ENCODE measurements around the gene GAL3ST2.
"Not testable (repeated sequence)": the region's sequence is repeated elsewhere in the genome, so short reads cannot be mapped to it uniquely, and the experiment has no call there.

The GAL3ST2 gene

DNA sequence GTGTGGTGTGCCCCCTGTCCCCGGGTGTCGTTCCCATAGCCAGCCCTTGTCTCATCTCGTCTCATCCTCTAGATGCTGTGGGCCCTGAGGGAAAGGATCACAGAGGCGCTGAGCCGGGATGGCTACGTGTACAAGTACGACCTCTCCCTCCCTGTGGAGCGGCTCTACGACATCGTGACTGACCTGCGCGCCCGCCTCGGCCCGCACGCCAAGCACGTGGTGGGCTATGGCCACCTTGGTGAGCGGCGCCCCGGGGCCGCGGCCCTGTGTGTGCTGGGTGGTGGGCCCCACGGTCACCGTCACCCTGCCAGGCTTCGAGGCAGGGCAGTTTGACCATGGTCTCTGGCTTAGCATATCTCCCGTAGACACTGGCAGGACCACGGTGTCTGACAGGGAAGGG lies 20.8 kb upstream of the GAL3ST2 start:
- WGBS (ENCODE audit: insufficient coverage, insufficient read length): no CpG with 5 or more reads among the region's 27 CpGs
- no peak overlapping the region for H3K27ac ChIP-seq (ENCODE audit: low read length)
- no peaks in the 10 kb centered on the region for H3K27me3 ChIP-seq (ENCODE audit: control insufficient read depth, insufficient read depth, low read length)
- H3K36me3 ChIP-seq (ENCODE audit: control insufficient read depth, insufficient read depth, low read length): no peaks in the 10 kb centered on the region
- no peaks in the 10 kb centered on the region for H3K4me1 ChIP-seq (ENCODE audit: control insufficient read depth, insufficient read depth, low read length)
- no peak for DNase-seq (ENCODE audit: low read depth, low spot score)
- H3K4me3 ChIP-seq (ENCODE audit: low read length): no peak overlapping the region
- no peaks in the 10 kb centered on the region for H3K9me3 ChIP-seq (ENCODE audit: control insufficient read depth, insufficient read depth, low read length)

DNA sequence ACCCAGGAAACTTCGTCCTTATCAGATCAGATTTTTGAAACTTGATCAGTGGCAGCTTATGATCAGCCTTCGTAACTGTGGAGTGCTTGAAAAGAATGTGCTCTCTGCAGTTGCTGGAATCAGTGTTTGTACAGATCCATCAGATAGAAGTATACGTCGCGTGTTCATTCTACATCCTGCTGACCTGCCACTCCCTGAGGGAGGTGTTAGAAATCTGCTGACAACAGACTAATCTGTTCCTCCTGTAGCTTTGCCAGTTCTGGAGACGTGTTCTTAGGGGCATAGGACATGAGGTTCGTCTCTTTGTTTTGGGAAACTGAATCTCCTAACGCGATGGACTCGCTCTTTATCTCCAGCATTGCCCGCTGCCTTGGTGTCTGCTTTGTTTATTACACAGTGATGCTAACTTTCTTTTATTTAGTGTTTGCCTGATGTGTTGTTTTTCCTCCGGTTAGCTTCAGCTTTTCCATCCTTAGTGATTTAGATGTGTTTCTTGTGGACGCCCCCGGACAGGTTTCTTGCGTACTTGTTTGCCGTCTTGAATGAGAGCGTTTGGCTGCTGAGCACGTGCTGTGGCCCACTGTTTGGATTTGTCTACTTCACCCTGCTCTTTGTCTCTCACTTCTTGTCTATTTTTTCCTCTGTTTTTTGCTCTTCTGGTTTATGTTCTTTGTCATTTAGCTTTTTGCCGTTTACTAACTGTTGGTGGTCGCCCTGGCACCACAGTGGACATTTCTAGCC lies 17.4 kb upstream of the GAL3ST2 start:
- Histone ChIP-seq H3K36me3 (ENCODE audit: control insufficient read depth, insufficient read depth, low read length) (no peaks in the 10 kb centered on the region), H3K4me1 (ENCODE audit: control insufficient read depth, insufficient read depth, low read length) (no peaks in the 10 kb centered on the region), H3K27me3 (ENCODE audit: control insufficient read depth, insufficient read depth, low read length) (no peaks in the 10 kb centered on the region), H3K27ac (ENCODE audit: low read length) (no peak overlapping the region), H3K4me3 (ENCODE audit: low read length) (no peak overlapping the region), H3K9me3 (ENCODE audit: control insufficient read depth, insufficient read depth, low read length) (no peaks in the 10 kb centered on the region)
- no peak for DNase-seq (ENCODE audit: low read depth, low spot score)
- WGBS (ENCODE audit: insufficient coverage, insufficient read length): no CpG with 5 or more reads among the region's 20 CpGs

DNA sequence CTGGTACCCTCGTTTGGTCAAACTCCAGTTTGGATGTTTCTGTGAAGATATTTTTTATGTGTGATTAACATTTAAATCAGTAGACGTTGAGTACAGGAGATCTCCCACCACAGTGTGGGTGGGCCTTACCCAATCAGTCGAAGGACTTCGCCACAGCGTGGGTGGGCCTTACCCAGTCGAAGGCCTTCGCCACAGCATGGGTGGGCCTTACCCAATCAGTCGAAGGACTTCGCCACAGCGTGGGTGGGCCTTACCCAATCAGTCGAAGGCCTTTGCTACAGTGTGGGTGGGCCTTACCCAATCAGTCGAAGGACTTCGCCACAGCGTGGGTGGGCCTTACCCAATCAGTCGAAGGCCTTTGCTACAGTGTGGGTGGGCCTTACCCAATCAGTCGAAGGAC lies 16.7 kb upstream of the GAL3ST2 start:
- H3K4me3 ChIP-seq (ENCODE audit: low read length); H3K4me1 ChIP-seq (ENCODE audit: control insufficient read depth, insufficient read depth, low read length); H3K36me3 ChIP-seq (ENCODE audit: control insufficient read depth, insufficient read depth, low read length); H3K27me3 ChIP-seq (ENCODE audit: control insufficient read depth, insufficient read depth, low read length); H3K27ac ChIP-seq (ENCODE audit: low read length); H3K9me3 ChIP-seq (ENCODE audit: control insufficient read depth, insufficient read depth, low read length); DNase-seq (ENCODE audit: low read depth, low spot score): not testable (repeated sequence)
- WGBS (ENCODE audit: insufficient coverage, insufficient read length): no CpG with 5 or more reads among the region's 16 CpGs

DNA sequence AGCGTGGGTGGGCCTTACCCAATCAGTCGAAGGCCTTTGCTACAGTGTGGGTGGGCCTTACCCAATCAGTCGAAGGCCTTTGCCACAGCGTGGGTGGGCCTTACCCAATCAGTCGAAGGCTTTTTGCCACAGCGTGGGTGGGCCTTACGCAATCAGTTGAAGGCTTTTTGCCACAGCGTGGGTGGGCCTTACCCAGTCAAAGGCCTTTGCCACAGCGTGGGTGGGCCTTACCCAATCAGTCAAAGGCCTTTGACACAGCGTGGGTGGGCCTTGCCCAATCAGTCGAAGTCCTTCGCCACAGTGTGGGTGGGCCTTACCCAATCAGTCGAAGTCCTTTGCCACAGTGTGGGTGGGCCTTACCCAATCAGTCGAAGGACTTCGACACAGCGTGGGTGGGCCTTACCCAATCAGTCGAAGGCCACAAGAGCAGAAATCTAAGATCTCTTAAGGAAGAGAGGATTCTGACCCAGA lies 16.3 kb upstream of the GAL3ST2 start:
- H3K27me3 ChIP-seq (ENCODE audit: control insufficient read depth, insufficient read depth, low read length): no peaks in the 10 kb centered on the region
- no CpG with 5 or more reads among the region's 17 CpGs for WGBS (ENCODE audit: insufficient coverage, insufficient read length)
- no peaks in the 10 kb centered on the region for H3K36me3 ChIP-seq (ENCODE audit: control insufficient read depth, insufficient read depth, low read length)
- H3K4me1 ChIP-seq (ENCODE audit: control insufficient read depth, insufficient read depth, low read length): no peaks in the 10 kb centered on the region
- no peak overlapping the region for H3K4me3 ChIP-seq (ENCODE audit: low read length)
- H3K27ac ChIP-seq (ENCODE audit: low read length): no peak overlapping the region
- H3K9me3 ChIP-seq (ENCODE audit: control insufficient read depth, insufficient read depth, low read length): no peaks in the 10 kb centered on the region
- no peak for DNase-seq (ENCODE audit: low read depth, low spot score)

GRCh38 chr2:241762321-241762932 lies 14.2 kb upstream of the GAL3ST2 start:
- WGBS (ENCODE audit: insufficient coverage, insufficient read length): no CpG with 5 or more reads among the region's 18 CpGs
- H3K4me3 ChIP-seq (ENCODE audit: low read length): no peak overlapping the region
- H3K36me3 ChIP-seq (ENCODE audit: control insufficient read depth, insufficient read depth, low read length): no peaks in the 10 kb centered on the region
- H3K4me1 ChIP-seq (ENCODE audit: control insufficient read depth, insufficient read depth, low read length): no peaks in the 10 kb centered on the region
- H3K27ac ChIP-seq (ENCODE audit: low read length): no peak overlapping the region
- H3K27me3 ChIP-seq (ENCODE audit: control insufficient read depth, insufficient read depth, low read length): no peaks in the 10 kb centered on the region
- no peaks in the 10 kb centered on the region for H3K9me3 ChIP-seq (ENCODE audit: control insufficient read depth, insufficient read depth, low read length)
- DNase-seq (ENCODE audit: low read depth, low spot score): no peak

DNA sequence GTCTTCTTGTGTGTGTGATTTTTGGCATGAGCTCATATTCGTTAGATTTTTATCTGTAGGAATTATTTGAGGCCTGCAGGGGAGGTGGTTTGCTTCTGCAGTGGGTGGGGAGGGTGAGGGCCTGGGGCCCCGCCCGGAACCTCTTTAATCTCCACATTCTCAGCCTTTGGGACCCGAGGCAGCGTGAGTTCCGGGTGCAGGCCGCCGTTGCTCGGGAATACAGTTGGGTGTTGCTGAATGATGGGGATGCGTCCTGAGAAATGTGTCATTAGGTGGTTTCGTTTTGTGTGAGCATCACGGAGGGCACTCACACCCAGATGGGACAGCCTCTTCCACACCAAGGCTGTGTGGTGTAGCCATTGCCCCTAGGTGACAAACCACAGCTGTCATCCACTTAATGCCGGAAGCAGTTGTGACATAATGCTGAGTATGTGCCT lies 13.7 kb upstream of the GAL3ST2 start:
- H3K36me3 ChIP-seq (ENCODE audit: control insufficient read depth, insufficient read depth, low read length): no peaks in the 10 kb centered on the region
- no peak overlapping the region for H3K4me3 ChIP-seq (ENCODE audit: low read length)
- H3K9me3 ChIP-seq (ENCODE audit: control insufficient read depth, insufficient read depth, low read length): no peaks in the 10 kb centered on the region
- DNase-seq (ENCODE audit: low read depth, low spot score): no peak
- no peak overlapping the region for H3K27ac ChIP-seq (ENCODE audit: low read length)
- H3K4me1 ChIP-seq (ENCODE audit: control insufficient read depth, insufficient read depth, low read length): no peaks in the 10 kb centered on the region
- no CpG with 5 or more reads among the region's 13 CpGs for WGBS (ENCODE audit: insufficient coverage, insufficient read length)
- no peaks in the 10 kb centered on the region for H3K27me3 ChIP-seq (ENCODE audit: control insufficient read depth, insufficient read depth, low read length)

DNA sequence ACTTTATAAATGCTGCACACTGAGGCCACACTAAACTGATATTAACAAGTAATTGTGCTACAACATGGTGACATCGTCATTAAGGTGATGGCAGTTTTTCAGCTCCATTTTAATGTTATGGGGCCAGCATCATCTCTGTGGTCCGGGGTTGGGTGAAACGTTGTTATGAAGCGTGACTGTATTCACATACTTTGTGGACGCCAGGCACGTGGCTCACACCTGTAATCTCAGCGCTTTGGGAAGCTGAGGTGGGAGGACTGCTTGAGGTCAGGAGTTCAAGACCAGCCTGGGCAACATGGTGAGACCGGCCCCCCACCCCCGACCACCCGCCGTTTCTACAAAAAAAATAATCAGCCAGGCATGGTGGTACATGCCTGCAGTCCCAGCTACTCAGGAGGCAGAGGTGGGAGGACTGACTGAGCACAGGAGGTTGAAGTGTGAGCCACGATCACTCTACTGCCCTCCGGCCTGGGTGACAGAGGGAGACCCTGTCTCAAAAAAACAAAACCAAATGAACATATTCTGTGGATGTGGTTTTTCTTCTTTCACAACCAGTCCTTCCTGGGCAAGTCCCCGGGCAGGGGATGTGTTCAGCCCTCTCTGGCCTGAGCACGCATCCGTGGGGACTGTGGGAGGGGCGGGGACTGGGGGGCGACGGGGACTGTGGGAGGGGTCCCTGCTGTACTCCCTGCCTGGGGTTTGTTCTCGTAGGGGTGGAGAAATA lies 12.9 kb upstream of the GAL3ST2 start:
- Histone ChIP-seq H3K27me3 (ENCODE audit: control insufficient read depth, insufficient read depth, low read length) (no peaks in the 10 kb centered on the region), H3K9me3 (ENCODE audit: control insufficient read depth, insufficient read depth, low read length) (no peaks in the 10 kb centered on the region), H3K27ac (ENCODE audit: low read length) (no peak overlapping the region), H3K36me3 (ENCODE audit: control insufficient read depth, insufficient read depth, low read length) (no peaks in the 10 kb centered on the region), H3K4me3 (ENCODE audit: low read length) (no peak overlapping the region), H3K4me1 (ENCODE audit: control insufficient read depth, insufficient read depth, low read length) (no peaks in the 10 kb centered on the region)
- WGBS (ENCODE audit: insufficient coverage, insufficient read length): no CpG with 5 or more reads among the region's 20 CpGs
- no peak for DNase-seq (ENCODE audit: low read depth, low spot score)

DNA sequence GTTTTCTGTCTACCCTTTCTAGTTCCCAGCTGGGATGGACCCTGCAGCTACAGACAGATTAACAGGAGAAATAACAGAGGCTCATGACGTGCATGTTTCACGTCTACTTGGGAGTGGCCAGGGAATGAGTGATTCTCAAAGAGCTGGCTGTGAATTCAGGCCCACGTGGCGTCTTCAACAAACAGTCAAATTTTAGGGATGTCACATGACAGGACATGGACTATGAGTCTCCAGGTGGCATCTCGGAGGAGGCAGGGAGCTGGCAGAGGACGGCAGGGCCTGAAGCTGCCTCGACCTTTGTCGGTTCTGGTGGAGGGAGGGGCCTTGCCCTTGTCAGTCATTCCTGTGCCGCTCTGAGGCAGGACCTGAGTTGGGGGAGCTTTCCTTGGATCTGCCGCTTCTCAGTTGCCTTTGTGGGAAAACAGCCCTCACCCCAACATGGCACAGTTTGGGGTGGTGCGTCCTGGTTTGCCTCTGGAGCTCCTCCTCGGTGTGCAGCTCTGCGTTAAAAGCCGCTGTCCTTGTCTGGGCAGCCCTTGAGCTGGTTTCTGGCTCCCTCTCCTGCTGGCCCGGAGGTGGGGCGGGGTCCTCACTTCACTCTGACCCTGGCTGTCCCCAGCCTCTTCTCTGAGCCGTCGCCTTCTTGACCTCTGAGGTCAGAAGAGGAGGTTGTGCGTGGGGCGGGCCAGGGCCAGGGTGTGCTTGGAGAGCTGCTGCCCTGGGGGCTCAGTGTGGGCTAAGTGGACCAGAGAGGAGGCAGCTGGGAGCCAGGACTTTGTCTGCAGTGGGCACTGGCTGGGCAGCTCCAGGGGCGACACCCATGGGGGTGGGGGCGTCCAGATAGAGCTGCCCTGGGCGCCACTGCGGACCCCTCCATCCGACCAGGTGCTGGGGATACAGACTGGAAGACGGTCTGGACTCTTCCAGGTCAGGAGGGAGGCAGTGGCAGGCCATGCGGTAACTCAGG lies 12.1 kb upstream of the GAL3ST2 start:
- H3K4me1 ChIP-seq (ENCODE audit: control insufficient read depth, insufficient read depth, low read length): no peaks in the 10 kb centered on the region
- no peaks in the 10 kb centered on the region for H3K27me3 ChIP-seq (ENCODE audit: control insufficient read depth, insufficient read depth, low read length)
- no CpG with 5 or more reads among the region's 27 CpGs for WGBS (ENCODE audit: insufficient coverage, insufficient read length)
- H3K9me3 ChIP-seq (ENCODE audit: control insufficient read depth, insufficient read depth, low read length): no peaks in the 10 kb centered on the region
- H3K4me3 ChIP-seq (ENCODE audit: low read length): no peak overlapping the region
- H3K36me3 ChIP-seq (ENCODE audit: control insufficient read depth, insufficient read depth, low read length): no peaks in the 10 kb centered on the region
- DNase-seq (ENCODE audit: low read depth, low spot score): no peak
- no peak overlapping the region for H3K27ac ChIP-seq (ENCODE audit: low read length)

DNA sequence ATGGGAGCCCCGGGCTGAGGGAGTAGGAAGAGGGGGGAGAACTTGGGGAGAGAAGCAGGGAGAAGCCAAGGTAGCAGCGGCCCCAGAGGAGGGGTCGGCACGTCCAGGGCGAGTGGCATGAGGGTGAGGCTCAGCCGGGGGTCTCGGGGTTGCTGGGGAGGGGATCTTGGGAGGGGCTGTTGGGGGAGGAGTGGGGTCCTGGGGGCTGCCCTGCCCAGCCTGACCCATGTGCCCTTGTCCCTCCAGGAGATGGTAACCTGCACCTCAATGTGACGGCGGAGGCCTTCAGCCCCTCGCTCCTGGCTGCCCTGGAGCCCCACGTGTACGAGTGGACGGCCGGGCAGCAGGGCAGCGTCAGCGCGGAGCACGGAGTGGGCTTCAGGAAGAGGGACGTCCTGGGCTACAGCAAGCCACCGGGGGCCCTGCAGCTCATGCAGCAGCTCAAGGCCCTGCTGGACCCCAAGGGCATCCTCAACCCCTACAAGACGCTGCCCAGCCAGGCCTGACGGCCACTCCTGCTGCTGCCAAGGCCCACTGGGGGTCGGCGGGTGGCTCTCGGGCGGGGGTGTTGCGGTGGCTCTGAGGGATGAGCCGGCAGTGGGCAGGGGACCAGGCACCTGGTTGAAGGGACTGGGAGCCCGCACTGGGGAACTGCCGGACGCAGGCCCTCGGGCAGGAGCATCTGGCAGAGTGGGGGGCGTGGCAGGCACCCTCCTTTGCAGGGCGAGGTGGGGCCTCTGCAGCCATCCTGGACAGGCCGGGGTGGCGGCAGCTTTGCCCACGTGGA lies 9.0 kb upstream of the GAL3ST2 start:
- peaks cover 3% of the 10 kb centered on the region; the same call in 1 of the 2 replicates for H3K4me1 ChIP-seq (ENCODE audit: control insufficient read depth, insufficient read depth, low read length)
- no peaks in the 10 kb centered on the region for H3K9me3 ChIP-seq (ENCODE audit: control insufficient read depth, insufficient read depth, low read length)
- no peak overlapping the region for H3K27ac ChIP-seq (ENCODE audit: low read length)
- no peaks in the 10 kb centered on the region for H3K36me3 ChIP-seq (ENCODE audit: control insufficient read depth, insufficient read depth, low read length)
- no peaks in the 10 kb centered on the region for H3K27me3 ChIP-seq (ENCODE audit: control insufficient read depth, insufficient read depth, low read length)
- no peak overlapping the region for H3K4me3 ChIP-seq (ENCODE audit: low read length)
- no peak for DNase-seq (ENCODE audit: low read depth, low spot score)
- no CpG with 5 or more reads among the region's 37 CpGs for WGBS (ENCODE audit: insufficient coverage, insufficient read length)

Measured in iPS DF 6.9 (cell line).